Endothelial cell of umbilical vein (primary cell): ENCODE measurements around the gene SLC9B1. TPM values are rescaled to one million over a fixed set of nuclear protein-coding genes. Genes with fewer than 3 reads are reported as not detected.

ENCODE experiments used
- BruUV-seq: library from RNA; stranded (reverse); fragments of 400-500 nt; replicated peaks from 2 replicates; lab custom pipeline; 2021; lab: Mats Ljungman, UMichigan
- CTCF ChIA-PET: fragments of 300-600, 350-600 bp; sonication (Branson Sonifier 250); formaldehyde crosslinking; loops from one replicate; lab custom pipeline; 2021; ENCODE audit warnings: antibody characterized with exemption, inconsistent platforms; lab: Charles Lee
- POLR2A ChIA-PET: fragments of 300-600, 350-600 bp; sonication (Branson Sonifier 250); formaldehyde crosslinking; loops from one replicate; lab custom pipeline; 2021; ENCODE audit warnings: antibody characterized with exemption, inconsistent platforms; lab: Charles Lee
- DNase-seq: peaks from one replicate; pipeline ENCODE4 v3.0.0-alpha.2; 2011; ENCODE audit warnings: low read depth, low spot score
- FAIRE-seq: peaks from 2 replicates; lab custom pipeline; 2011; peaks lifted over from hg19 to GRCh38; lab: Jason Lieb, UNC
- H2AFZ ChIP-seq: 2 replicates; pipeline ENCODE4 v1.6.0; 2012; ENCODE audit warnings: low read depth, low read length, control low read depth, inconsistent platforms
- H3K27ac ChIP-seq: 2 replicates; pipeline ENCODE4 v1.5.1; 2011; ENCODE audit warnings: low read depth, mild to moderate bottlenecking, control low read depth, low read length, moderate library complexity; ENCODE audit not compliant: insufficient read depth
- H3K27me3 ChIP-seq, 2 experiments: 2 replicates each; pipeline versions ENCODE4 v1.6.0 to v1.6.1; 2011; ENCODE audit warnings: low read length in 2 of 2, mixed read lengths in 1 of 2; ENCODE audit not compliant: control insufficient read depth in 2 of 2, insufficient read depth in 2 of 2
- H3K36me3 ChIP-seq, 2 experiments: 2 replicates in 1 of 2; 3 replicates in 1 of 2; pipeline ENCODE4 v1.5.1; 2011; ENCODE audit warnings: low read length in 2 of 2, mild to moderate bottlenecking in 1 of 2, moderate library complexity in 1 of 2; ENCODE audit not compliant: control insufficient read depth in 2 of 2, insufficient read depth in 2 of 2; ENCODE audit errors: extremely low read depth in 1 of 2
- H3K4me1 ChIP-seq: 3 replicates; pipeline ENCODE4 v1.5.1; 2011; ENCODE audit warnings: mild to moderate bottlenecking, low read length; ENCODE audit not compliant: control insufficient read depth, insufficient read depth; ENCODE audit errors: extremely low read depth
- H3K4me2 ChIP-seq: 2 replicates; pipeline ENCODE4 v1.6.1; 2011; ENCODE audit warnings: low read length, control low read depth, mixed read lengths; ENCODE audit not compliant: insufficient read depth
- H3K4me3 ChIP-seq, 3 experiments: fragments of 200-600 bp in 1 of 3; sonication (generic), shearing (Covaris generic) in 1 of 3; replicated peaks in 1 of 3; 2 replicates each; pipeline ENCODE4 v1.5.1; 2011 to 2016; ENCODE audit warnings: control low read depth in 3 of 3, low read length in 3 of 3, mild to moderate bottlenecking in 2 of 3, inconsistent platforms in 1 of 3, low read depth in 1 of 3, moderate library complexity in 1 of 3; ENCODE audit not compliant: insufficient read depth in 1 of 3
- H3K79me2 ChIP-seq: 2 replicates; pipeline ENCODE4 v1.6.0; 2012; ENCODE audit warnings: low read length, inconsistent platforms; ENCODE audit not compliant: control insufficient read depth, insufficient read depth
- H3K9ac ChIP-seq: replicated peaks from 2 replicates; pipeline ENCODE3; 2011; ENCODE audit warnings: low read length, control low read depth; ENCODE audit not compliant: insufficient read depth; ENCODE audit errors: extremely low read depth
- H3K9me1 ChIP-seq: replicated peaks from 3 replicates; pipeline ENCODE4 v1.6.0; 2011; ENCODE audit warnings: mild to moderate bottlenecking, low read length; ENCODE audit not compliant: control insufficient read depth, insufficient read depth; ENCODE audit errors: extremely low read depth
- H3K9me3 ChIP-seq: replicated peaks from 2 replicates; pipeline ENCODE4 v1.5.1; 2012; ENCODE audit warnings: low read length, inconsistent platforms; ENCODE audit not compliant: control insufficient read depth, insufficient read depth
- H4K20me1 ChIP-seq: replicated peaks from 2 replicates; pipeline ENCODE3; 2011; ENCODE audit warnings: mild to moderate bottlenecking, low read length; ENCODE audit not compliant: control insufficient read depth, insufficient read depth; ENCODE audit errors: extremely low read depth
- CTCF ChIP-seq, 2 donors: IDR thresholded peaks; 1 replicate in 1 of 2; 2 replicates in 1 of 2; pipeline ENCODE4 v1.5.1; 2011; ENCODE audit warnings: low read length in 2 of 2, mild to moderate bottlenecking in 2 of 2, moderate library complexity in 2 of 2, control low read depth in 1 of 2, inconsistent platforms in 1 of 2, low read depth in 1 of 2; ENCODE audit not compliant: insufficient read depth in 1 of 2; ENCODE audit errors: extremely low read depth in 1 of 2
- EZH2 ChIP-seq: IDR thresholded peaks from 2 replicates; pipeline ENCODE4 v1.6.1; 2012; ENCODE audit warnings: borderline replicate concordance, low read depth, mild to moderate bottlenecking, moderate library complexity, low read length, inconsistent platforms; ENCODE audit not compliant: severe bottlenecking
- FOS ChIP-seq: IDR thresholded peaks from 2 replicates; pipeline ENCODE4 v1.6.1; 2011; ENCODE audit warnings: mild to moderate bottlenecking, low read length, moderate library complexity, borderline replicate concordance; ENCODE audit not compliant: insufficient read depth
- GATA2 ChIP-seq: IDR thresholded peaks from 2 replicates; pipeline ENCODE4 v1.7.0; 2011; ENCODE audit warnings: low read depth, mild to moderate bottlenecking, moderate library complexity, mixed read lengths, low read length; ENCODE audit not compliant: insufficient read length, insufficient read depth
- JUN ChIP-seq: IDR thresholded peaks from 2 replicates; pipeline ENCODE4 v1.6.1; 2011; ENCODE audit warnings: borderline replicate concordance, low read depth; ENCODE audit not compliant: insufficient read length, insufficient read depth
- MAX ChIP-seq: IDR thresholded peaks from 2 replicates; pipeline ENCODE4 v1.6.1; 2011; ENCODE audit not compliant: insufficient read depth, insufficient read length
- MYC ChIP-seq: IDR thresholded peaks from one replicate; pipeline ENCODE4 v1.6.1; 2011; ENCODE audit warnings: mild to moderate bottlenecking, low read depth, low read length
- POLR2A ChIP-seq: IDR thresholded peaks from 2 replicates; pipeline ENCODE4 v1.6.1; 2012; ENCODE audit warnings: low read depth, mild to moderate bottlenecking, control low read depth, low read length
- POLR2AphosphoS5 ChIP-seq: IDR thresholded peaks from 2 replicates; pipeline ENCODE4 v1.6.1; 2012; ENCODE audit warnings: low read depth, mild to moderate bottlenecking, control low read depth, low read length, moderate library complexity; ENCODE audit not compliant: insufficient read depth
- dilution Hi-C: fragments of 300-500 bp; cut with MboI; formaldehyde crosslinking; loops from one replicate; pipeline ENCODE4 v1.15.0; 2019; ENCODE audit warnings: low sequenced_read_pairs; ENCODE audit not compliant: extremely low pct_ligation_motif_present
- intact Hi-C: fragments of 100-400 bp; cut with micrococcal nuclease; formaldehyde crosslinking; loops from one replicate; pipeline ENCODE4 v1.10.0; 2022
- polyA plus RNA-seq, 4 experiments: library from polyadenylated mRNA; depleted of rRNA in 3 of 4; stranded (reverse) in 3 of 4; unstranded in 1 of 4; fragments of >200 nt; gene quantifications; 2 replicates each; pipeline versions ENCODE4 v1.2.1 to v1.2.3, GENCODE V29; 2011 to 2012; ENCODE audit warnings: missing spikeins in 1 of 4
- total RNA-seq: library from RNA; stranded (reverse); gene quantifications from 2 replicates; pipeline ENCODE4 v1.2.3, GENCODE V29; 2021

SLC9B1 gene
- total and polyA plus RNA-seq, 2 donors (not counting 3 experiments of a cell fraction or from before 2014, with no cell fraction given), result 0.19 to 0.49 TPM

- DNase-seq, result no peak
- H2AFZ ChIP-seq, result no peak overlapping the region
- intact Hi-C loops, result no loop called here
These were observed 8.0 kb downstream of the SLC9B1 start for GRCh38 chr4:103011378-103012025.

DNA sequence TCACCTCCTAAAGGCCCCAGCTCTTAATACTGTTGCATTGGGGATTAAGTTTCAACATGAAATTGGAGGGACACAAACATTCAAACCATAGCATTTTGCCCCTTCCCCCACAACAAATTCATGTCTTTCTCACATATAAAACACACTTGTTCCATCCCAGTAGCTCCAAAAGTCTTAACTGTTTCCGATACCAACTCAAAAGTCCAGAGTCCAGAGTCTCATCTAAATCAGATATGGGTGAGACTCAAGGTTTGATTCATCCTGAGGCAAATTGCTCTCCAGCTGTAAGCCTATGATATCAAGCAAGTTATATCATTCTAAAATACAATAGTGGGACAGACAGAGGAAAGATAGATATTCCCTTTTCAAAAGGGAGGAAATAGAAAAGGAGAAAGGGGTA is 8.7 kb downstream of the SLC9B1 start:
- dilution Hi-C loops, result no loop called here
- CTCF ChIA-PET, result interaction anchor here (1.2 to 3.9 kb wide), 4 partner anchors 390 to 591 kb away, joined by 3 to 28 read pairs (median 4); no protein-coding TSS in a partner anchor

More at GRCh38 chr4:103011378-103012025, 8.0 kb downstream of the SLC9B1 start:
- TF ChIP-seq FOS (no peak), POLR2A (no peak), MAX (no peak), JUN (no peak), POLR2AphosphoS5 (no peak)
- H3K79me2 ChIP-seq, result no peaks in the 10 kb centered on the region
- no peak overlapping the region for H3K27ac ChIP-seq
- ChIA-PET POLR2A (no interaction called here), CTCF (interaction anchor here (1.2 to 3.9 kb wide), 4 partner anchors 391 to 591 kb away, joined by 3 to 28 read pairs (median 4); no protein-coding TSS in a partner anchor)
- BruUV-seq, result no TSS peak
- H3K4me3 ChIP-seq, result no peak overlapping the region
- dilution Hi-C loops, result no loop called here
- H3K9me3 ChIP-seq, result no peaks in the 10 kb centered on the region
- no peaks in the 10 kb centered on the region for H4K20me1 ChIP-seq
- FAIRE-seq, result no peak
- H3K9me1 ChIP-seq, result no peaks in the 10 kb centered on the region
- no peaks in the 10 kb centered on the region for H3K36me3 ChIP-seq
- no peaks in the 10 kb centered on the region for H3K27me3 ChIP-seq
- no peaks in the 10 kb centered on the region for H3K4me1 ChIP-seq
- no peak overlapping the region for H3K4me2 ChIP-seq
- H3K9ac ChIP-seq, result no peak overlapping the region

More for the DNA sequence above, 8.7 kb downstream of the SLC9B1 start:
- Histone ChIP-seq H3K4me1 (no peaks in the 10 kb centered on the region), H3K9me1 (no peaks in the 10 kb centered on the region), H3K27me3 (no peaks in the 10 kb centered on the region), H3K36me3 (no peaks in the 10 kb centered on the region), H3K4me2 (no peak overlapping the region), H3K79me2 (no peaks in the 10 kb centered on the region), H3K27ac (no peak overlapping the region), H4K20me1 (no peaks in the 10 kb centered on the region), H3K9ac (no peak overlapping the region), H3K9me3 (no peaks in the 10 kb centered on the region), H2AFZ (no peak overlapping the region), H3K4me3 (no peak overlapping the region)
- FAIRE-seq (no peak), DNase-seq (no peak)
- BruUV-seq, result no TSS peak
- intact Hi-C loops, result no loop called here
- POLR2A ChIA-PET, result no interaction called here
- TF ChIP-seq GATA2 (no peak), MAX (no peak), CTCF (IDR thresholded peaks at IDR 0.05; ENCODE audit: extremely low read depth in 1 of 2, insufficient read depth in 1 of 2, low read depth in 1 of 2, low read length in 2 of 2) (no peak), POLR2A (no peak), POLR2AphosphoS5 (no peak), MYC (no peak), EZH2 (no peak), JUN (no peak), FOS (no peak)
